GM18507 (cell line): ENCODE results near the gene PSMG3.

Experiments used
- DNase-seq: peaks from one replicate; pipeline ENCODE4 v3.0.0; 2011; ENCODE audit warnings: low read depth; ENCODE audit not compliant: insufficient read length; ENCODE audit errors: extremely low spot score
- FAIRE-seq: peaks from 2 replicates; lab custom pipeline; 2011; peaks lifted over from hg19 to GRCh38; lab: Jason Lieb, UNC

PSMG3 gene

GRCh38 chr7:1548944-1549343 lies 20.9 kb downstream of the PSMG3 start:
- FAIRE-seq = no peak
- DNase-seq = no peak

GRCh38 chr7:1548438-1548831 lies 21.4 kb downstream of the PSMG3 start:
- no peak for DNase-seq
- FAIRE-seq = no peak

- no peak for DNase-seq
Observed at GRCh38 chr7:1547777-1548437, 21.9 kb downstream of the PSMG3 start.

GRCh38 chr7:1546909-1547776 lies 22.7 kb downstream of the PSMG3 start:
- DNase-seq = no peak
- no peak for FAIRE-seq

More at GRCh38 chr7:1547777-1548437, 21.9 kb downstream of the PSMG3 start:
- FAIRE-seq = no peak

GRCh38 chr7:1546274-1546908 lies 23.4 kb downstream of the PSMG3 start:
- FAIRE-seq (no peak), DNase-seq (no peak)

GRCh38 chr7:1545417-1546246 lies 24.2 kb downstream of the PSMG3 start:
- no peak for FAIRE-seq

GRCh38 chr7:1544896-1545416 lies 24.9 kb downstream of the PSMG3 start:
- DNase-seq (no peak), FAIRE-seq (no peak)

More at GRCh38 chr7:1545417-1546246, 24.2 kb downstream of the PSMG3 start:
- DNase-seq = no peak

- no peak for DNase-seq
- FAIRE-seq = no peak
Observed at GRCh38 chr7:1544178-1544895, 25.5 kb downstream of the PSMG3 start.

- DNase-seq (no peak), FAIRE-seq (no peak)
Observed at GRCh38 chr7:1543826-1544177, 26.0 kb downstream of the PSMG3 start.

GRCh38 chr7:1542841-1543747 lies 26.7 kb downstream of the PSMG3 start:
- no peak for DNase-seq

GRCh38 chr7:1542329-1542728 lies 27.5 kb downstream of the PSMG3 start:
- DNase-seq (no peak), FAIRE-seq (no peak)

More at GRCh38 chr7:1542841-1543747, 26.7 kb downstream of the PSMG3 start:
- FAIRE-seq = no peak

GRCh38 chr7:1541431-1542162 lies 28.2 kb downstream of the PSMG3 start:
- no peak for FAIRE-seq
- DNase-seq = no peak

GRCh38 chr7:1540776-1541271 lies 29.0 kb downstream of the PSMG3 start:
- DNase-seq (no peak), FAIRE-seq (no peak)

- no peak for FAIRE-seq
- no peak for DNase-seq
Observed at GRCh38 chr7:1539882-1540775, 29.7 kb downstream of the PSMG3 start.

- FAIRE-seq (no peak), DNase-seq (no peak)
Observed at GRCh38 chr7:1539181-1539881, 30.5 kb downstream of the PSMG3 start.
